ENCODE data around the gene NRCAM.

The NRCAM gene

DNA sequence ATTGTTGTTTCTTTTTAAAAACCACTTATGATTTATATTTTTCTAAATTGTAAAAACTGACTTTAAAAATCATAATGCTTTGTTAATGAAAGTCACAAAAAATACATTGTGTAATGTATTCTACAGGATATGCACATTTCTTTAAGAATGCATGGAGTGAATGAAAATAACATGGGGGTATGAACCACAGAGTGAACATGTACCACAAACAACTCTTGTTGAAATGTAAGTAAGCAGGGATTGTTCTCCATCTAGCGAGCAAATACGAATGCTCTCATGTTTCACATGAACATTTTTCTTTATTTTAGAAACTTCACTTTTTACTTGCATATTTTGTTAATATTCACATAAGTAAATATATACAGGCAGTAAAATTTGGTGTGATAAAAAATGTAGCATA lies 290.5 kb downstream of the NRCAM start:
- DNase-seq: no peak

GRCh38 chr7:108164946-108165345 lies 291.3 kb downstream of the NRCAM start:
- no peak for DNase-seq

GRCh38 chr7:108164342-108164741 lies 291.9 kb downstream of the NRCAM start:
- DNase-seq: no peak

- DNase-seq: no peak
These were observed 297.5 kb downstream of the NRCAM start for GRCh38 chr7:108158776-108159175.

DNA sequence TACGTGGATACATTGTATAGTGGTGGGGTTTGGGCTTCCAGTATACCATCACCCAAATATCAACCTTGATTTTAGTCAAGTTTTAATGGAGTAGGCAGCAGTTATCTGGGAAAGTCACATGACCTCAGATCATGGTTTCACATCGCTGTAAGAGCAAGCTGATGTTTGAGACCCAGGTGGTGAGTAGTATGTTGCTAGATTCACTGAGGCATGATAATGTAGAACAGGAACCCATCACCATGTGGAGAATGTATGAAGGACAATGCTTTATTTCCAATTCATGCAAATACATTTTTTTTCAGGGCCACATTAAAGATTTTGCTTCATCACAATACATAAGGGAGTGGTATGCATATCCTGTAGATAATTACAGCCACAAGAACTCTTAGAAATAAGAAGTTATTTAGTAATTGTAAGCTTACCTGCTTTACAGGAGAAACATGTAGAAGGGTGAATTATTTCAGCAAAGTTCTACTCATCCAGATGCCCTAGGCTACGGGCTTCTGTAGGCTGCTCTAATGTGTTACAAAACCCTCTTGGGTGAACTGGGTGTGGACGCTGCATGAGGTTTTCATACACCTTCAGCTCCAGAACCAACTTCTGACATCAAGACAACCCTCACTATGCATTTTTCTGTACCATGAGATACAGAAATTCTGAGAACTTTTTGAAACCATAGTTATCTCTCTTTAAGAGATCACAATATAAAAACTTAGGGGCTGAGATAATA lies 298.5 kb downstream of the NRCAM start:
- DNase-seq: no peak

DNA sequence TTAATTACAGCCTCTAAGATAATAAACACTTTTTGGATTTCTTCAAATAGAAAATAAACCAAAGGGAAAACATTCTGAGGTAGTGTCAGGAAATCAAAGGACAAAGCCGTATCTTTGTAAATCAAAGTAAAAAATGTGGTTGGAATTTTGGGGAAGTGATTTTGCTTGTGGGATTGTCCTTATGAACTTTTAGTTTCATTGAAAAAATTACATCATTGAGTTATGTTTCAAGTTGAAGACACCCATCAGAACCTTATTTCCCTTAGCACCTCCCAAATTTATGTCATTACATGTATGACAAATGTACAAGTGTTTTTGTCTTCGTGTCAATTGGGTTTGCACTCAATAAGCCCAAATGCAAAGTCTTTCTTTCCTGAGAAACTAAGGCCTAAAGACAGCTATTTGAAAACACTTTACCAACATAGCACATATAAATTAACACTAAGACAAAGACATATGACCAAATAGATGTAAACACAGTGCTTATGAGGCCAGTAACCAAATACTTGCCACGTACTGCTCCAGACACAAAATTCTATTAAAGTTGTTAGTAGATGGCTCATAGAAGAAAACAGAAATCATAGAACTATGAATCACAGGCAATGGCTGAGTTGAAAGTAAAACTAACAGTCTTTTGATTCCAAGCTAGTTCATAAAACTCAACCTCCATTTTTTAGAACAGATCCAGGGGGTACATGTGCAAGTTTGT lies 299.2 kb downstream of the NRCAM start:
- no peak for DNase-seq

- DNase-seq: no peak
These were observed 304.0 kb downstream of the NRCAM start for GRCh38 chr7:108152198-108152597.

DNA sequence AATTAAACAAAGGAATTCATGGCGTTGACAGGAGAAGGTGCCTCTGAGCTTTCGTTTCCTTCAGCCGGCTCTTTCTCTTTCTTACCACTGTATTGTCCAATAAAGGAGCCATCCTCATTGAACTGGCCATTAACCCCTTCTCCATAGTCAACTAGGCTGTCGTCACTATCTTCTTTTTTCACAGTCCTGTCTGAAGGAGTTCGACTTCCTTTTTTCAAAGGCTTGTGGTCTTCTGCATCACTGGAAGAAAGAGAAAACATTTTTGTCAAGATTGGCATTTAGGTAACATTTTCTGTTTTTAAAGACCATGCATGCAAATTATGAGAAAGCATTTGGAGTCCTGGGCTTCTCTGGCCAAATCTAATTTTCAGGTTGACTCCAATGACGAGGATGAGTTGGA lies 306.3 kb downstream of the NRCAM start:
- no peak for DNase-seq

- no peak for DNase-seq
These were observed 307.1 kb downstream of the NRCAM start for GRCh38 chr7:108149119-108149518.

DNA sequence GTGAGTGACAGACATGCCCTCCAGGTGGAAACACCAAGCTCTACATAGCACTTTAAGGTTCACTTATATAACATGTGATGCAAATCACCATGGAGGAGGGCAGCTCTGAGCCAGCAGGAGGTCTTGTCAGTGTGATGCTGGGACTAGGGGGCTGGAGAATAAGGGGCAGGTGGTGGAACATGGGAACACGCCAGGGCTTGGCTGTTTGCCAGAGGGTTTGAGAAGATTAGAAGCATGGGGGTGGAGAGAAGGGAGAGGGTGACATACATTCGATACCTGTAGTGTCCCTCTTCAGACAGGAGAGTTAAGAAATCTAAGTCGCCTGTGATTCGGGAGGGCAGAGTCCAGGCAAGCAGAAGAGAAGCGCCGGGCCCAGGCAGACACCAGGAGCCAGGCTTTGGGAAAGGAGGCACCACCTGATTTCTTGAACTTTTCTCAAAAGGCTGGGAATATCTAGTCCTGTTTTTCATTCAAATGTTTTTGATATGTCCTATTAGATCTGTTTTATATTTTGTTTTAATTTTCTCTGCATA lies 309.1 kb downstream of the NRCAM start:
- peak in 3 of 56 donors; percentile 4 to 14 (median 9) for DNase-seq

DNA sequence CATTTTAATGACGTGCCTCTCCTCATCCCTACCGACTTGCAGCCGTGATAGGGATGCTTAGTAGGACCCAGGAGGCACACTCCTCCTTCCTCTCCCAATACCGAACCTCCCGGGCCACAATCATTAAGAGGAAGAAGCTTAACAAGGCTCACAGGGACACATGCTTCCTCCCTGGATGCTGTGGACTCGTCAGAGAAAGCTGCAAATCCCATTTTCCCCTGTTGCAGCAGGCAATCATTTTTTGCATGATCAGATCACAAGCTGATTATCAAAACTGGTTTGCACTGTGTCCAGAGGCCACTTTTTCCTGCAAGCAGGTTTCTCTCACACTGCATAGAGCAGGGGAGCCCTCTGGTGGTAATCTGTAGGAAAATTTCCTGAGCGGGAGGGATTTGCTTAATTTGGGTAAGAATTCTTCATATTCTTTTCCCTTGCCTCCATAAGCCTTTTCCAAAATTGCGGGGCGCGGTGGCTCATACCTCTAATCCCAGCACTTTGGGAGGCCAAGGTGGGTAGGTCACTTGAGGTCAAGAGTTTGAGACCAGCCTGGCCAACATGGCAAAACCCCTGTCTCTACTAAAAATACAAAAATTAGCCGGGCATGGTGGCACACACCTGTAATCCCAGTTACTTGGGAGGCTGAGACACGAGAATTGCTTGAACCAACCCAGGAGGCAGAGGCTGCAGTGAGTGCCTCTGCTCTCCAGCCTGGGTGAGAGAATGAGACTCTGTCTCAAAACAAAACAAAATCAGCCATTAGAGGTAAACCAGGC lies 310.0 kb downstream of the NRCAM start:
- DNase-seq: peak in 44 of 56 donors; percentile 7 to 71 (median 31)

DNA sequence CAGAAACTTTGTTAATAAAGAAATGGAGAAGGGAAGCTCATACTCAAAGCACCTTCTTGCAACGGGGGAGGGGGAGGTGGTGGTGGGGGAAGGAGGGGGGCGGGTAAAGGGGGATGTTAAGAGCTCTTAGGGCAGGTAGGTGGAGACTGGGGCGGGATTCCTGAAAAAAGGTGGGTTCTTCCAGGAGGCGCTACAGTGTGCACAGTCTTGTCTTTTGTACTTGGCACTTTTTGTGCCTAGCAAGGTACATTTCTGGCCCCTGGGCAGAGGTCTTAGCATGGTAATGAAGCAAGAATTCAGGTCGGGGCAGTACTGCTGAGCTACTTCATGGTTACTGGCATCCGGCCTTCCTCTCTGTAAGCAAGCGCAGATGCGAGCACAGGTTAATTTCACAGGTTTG lies 310.8 kb downstream of the NRCAM start:
- peak in 1 of 56 donors; percentile 2 for DNase-seq

- DNase-seq: no peak
These were observed 311.3 kb downstream of the NRCAM start for GRCh38 chr7:108144931-108145330.

GRCh38 chr7:108143658-108144420 lies 312.4 kb downstream of the NRCAM start:
- DNase-seq: no peak

GRCh38 chr7:108142675-108143259 lies 313.5 kb downstream of the NRCAM start:
- no peak for DNase-seq

GRCh38 chr7:108142180-108142579 lies 314.1 kb downstream of the NRCAM start:
- no peak for DNase-seq

DNA sequence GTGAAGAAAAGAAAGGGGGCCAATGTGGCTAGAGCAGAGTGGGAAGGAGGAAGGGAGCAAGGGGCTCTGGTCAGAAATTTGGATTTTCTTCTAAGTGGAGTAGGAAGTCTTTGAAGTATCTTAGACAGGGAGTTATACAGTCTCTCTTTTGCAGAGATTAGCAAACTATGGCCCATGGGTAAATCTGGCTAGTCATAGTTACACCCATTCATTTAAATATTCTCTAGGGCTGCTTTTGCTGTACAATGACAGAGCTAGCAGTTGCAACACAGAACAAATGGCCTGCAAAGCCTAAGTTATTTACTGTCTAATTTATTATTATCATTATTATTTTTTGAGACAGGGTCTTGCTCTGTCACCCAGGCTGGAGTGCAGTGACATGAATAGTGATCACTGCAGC lies 315.6 kb downstream of the NRCAM start:
- DNase-seq: no peak

DNA sequence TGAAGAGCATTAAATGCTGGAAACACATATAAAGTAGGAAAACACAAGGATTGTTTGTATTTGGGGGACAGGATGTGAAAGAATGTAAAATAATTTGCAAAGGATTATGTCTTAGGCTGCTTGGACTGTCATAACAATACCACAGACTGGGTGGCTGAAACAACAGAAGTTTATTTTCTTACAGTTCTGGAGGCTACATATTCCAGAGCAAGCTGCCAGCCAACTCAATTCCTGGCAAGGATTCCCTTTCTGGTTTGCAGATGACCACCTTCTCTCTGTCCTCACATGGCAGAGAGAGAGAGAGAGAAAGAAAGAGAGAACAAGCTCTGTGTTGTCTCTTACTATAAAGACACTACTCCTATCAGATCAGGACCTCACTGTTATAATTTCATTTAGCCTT lies 317.3 kb downstream of the NRCAM start:
- DNase-seq: no peak

GRCh38 chr7:108137993-108138392 lies 318.2 kb downstream of the NRCAM start:
- no peak for DNase-seq

DNA sequence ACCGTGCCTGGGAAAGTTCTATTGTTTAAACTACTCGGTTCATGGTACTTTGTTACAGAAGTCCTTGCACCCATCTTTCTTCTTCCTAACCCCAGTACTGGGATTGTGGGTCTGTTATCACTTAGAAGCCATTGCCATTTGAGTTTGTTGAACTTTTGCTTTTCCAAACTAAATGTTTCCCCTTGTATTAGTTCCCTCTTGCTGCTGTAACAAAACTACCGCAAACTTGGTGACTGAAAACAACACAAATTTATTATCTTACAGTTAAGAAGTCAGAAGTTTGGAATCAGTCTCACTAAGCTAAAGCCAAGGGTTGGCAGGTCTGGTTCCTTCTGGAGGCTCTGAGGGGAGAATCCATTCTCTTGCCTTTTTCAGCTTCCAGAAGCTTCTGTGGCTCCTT lies 319.2 kb downstream of the NRCAM start:
- no peak for DNase-seq

DNA sequence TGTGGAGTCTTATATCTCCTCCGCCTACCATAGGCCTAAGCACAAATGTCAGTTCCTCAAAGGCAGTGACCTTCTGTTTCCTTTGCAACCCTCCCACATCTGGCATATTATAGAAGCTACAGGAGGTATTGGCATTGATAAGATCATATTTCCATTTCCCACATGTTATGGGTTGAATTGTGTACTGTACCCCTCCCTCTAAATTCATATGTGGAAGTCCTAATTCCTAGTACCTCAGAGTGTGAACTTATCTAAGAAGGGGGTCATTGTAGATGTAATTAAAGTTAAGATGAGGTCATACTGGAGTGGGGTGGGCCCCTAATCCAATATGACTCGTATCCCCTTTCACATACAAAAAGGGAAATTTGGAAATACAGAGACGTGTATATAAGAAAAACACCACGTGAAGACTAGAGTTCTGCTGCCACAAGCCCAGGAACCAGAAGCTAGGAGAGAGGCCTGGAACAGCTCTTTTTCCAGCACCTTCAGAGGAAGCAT lies 320.0 kb downstream of the NRCAM start:
- DNase-seq: no peak

Data from amygdala (tissue), 56 donors.